ENCODE data around the gene CRYBB1.
"Not testable (repeated sequence)": the region's sequence is repeated elsewhere in the genome, so short reads cannot be mapped to it uniquely, and the experiment has no call there.

CRYBB1 gene

DNA sequence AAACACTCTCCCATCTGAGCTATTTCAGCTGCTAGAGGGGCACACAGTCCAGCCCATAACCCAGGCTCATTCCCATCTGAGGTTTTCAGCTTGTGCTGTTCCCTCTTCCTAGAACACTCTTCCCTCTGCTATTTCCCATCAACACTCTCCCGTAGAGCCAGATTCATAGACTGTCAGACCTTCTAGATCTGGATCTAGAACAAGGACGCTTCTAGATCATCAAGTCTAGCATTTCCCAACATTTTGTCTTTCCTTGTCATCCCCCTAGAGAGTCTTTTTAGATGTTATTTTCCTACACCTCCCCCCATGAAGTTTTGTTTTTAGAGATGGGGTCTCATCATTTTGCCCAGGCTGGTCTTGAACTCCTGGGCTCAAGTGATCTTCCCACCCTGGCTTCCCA lies 17.3 kb upstream of the CRYBB1 start:
- DNase-seq, result no peak

DNA sequence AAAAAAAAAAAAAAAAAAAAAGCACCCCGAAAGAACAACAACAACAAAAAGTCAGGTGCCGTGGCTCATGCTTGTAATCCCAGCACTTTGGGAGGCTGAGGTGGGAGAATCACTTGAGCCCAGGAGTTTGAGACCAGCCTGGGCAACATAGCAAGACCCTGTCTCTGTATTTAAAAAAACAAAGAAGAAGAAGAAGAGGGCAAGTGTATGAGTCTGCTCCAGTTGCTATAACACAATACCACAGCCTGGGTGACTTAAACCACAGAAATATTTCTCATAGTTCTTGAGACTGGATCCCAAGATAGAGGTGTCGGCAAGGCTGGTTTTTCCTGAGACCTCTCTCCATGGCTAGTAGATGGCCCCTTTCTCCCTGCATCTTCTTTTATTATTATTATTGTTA lies 16.4 kb upstream of the CRYBB1 start:
- no peak for DNase-seq

DNA sequence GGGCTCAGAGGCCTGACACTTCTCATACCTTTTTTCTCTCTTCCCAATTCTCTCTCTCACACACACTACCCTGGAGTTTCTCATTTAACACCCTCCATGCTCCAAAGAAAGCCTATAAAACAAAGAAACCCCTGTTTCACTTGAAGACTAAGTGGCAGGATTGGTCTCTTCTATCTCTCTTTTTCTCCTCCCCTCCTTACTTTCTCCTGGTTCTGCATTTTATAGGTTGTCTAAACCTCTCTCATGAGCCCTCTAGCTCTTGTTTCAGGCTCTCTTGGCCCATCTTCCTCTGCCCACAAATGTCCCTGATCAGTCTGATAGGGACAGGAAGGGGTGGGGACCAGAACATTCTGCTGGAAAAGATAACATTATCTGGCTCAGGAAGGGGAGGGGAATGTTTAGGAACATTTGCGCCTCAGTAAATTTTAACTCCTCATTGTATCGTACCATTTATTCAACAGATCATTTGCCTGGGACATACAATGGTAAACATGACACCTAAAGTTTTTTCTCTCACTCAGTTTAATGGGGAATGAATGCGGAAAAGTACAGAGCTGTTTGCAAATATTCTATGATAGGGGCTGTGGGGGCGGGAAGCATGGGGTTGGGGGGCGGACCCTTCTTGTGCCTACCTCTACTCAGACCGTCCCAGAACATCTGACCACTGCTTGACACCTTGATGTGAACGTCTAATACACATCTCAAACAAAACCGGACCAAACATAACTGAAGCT lies 14.8 kb upstream of the CRYBB1 start:
- DNase-seq, result no peak

DNA sequence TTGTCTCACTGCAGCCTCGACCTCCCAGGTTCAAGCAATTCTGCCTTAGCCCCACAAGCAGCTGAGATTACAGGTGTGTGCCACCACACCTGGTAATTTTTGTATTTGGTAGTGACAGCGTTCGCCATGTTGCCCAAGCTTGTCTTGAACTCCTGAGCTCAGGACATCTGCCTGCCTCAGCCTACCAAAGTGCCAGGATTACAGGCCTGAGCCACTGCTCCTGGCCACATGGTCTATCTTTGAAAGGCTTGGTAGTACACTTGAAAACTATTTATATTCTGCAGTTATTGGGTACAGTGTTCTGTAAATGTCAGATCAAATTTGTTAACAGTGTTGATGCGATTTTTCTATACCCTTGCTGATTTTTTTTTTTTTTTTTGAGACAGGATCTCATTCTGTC lies 13.5 kb upstream of the CRYBB1 start:
- DNase-seq, result no peak

DNA sequence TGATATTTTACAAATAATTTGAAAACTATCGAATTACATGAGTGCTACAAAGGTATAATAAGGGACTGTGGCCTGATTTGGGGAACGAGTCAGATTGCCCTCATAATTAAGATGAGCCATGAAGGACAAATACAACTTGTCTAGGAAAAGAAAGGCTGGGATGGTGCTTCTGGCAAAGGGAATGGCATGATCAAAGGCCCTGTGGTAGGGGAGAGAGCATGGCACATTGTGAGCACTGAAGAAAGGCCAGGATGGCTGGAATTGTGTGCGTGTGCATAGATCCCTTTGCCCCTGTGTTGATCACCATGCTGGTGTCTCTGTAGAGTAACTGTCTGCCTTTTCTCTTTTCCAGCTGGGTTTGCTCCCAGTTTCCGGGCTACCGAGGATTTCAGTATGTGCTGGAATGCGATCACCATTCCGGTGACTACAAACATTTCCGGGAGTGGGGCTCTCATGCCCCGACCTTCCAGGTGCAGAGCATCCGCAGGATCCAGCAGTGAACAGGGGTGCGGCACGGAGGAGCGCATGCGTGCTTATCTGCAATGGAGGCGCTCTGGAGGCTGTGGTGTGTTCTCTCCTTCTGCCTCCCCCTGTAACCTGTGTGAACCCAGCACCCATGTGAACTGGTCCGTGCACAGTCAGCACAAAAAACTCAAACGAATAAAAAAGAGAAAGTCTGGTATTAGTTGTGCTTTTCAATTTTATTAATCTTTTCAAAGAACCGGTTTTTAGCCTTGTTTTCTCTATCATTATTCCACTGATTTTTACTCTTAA lies 12.3 kb upstream of the CRYBB1 start:
- DNase-seq, result no peak

DNA sequence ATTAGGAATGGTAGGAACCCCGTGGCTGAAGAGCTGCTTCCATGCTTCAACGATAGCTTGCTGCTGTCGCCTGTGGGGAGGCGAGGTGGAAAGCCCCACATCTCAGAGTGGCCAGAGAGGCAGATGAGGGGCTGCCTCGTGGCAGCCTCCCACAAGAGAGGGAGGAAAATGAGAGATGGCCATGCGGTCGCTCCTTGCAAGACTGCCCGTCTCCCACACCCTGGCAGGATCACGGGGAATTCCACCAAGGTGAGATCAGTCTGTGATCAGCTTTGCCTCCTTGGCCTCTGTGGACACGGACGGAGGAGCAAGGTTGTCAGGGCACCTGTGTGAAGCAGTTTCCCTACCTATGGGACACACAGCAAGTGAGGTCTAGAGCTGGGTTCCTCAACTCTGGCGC lies 7.0 kb upstream of the CRYBB1 start:
- DNase-seq, result no peak

DNA sequence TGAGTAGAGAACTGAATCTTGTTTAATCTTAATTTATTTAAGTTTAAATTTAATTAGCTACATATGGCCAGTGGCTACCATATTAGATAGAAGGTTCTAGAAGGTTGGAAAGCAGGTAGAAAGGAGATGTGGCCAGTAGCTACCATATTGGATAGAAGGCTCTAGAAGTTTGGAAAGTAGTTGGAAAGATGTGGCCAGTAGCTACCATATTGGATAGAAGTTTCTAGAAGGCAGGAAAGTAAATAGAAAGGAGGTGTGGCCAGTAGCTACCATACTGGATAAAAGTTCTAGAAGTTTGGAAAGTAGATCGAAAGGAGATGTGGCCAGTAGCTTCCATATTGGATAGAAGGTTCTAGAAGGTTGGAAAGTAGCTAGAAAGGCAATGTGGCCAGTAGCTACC lies 6.2 kb upstream of the CRYBB1 start:
- DNase-seq, result no peak

DNA sequence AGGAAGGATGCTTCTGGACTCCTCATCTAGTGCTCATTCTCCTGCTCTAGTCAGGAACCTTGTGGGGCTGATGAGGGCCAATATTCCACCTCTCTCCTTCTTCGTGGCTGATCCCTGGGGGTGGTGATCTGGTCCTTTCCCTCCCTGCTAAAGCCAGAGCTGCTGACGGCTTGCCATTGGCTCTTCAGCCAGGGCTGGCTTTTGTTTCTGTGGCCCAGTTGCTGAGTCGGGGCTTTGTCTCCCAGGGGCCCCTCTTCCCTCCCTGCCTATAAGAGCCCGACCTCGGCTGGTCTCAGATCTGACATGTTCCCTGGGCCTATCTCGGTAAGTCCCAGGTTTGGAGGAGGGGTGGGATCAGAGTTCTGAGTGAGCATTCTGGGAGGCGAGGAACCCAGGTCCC lies 3.8 kb upstream of the CRYBB1 start, which contains the start of gene CRYBA4:
Gene CRYBA4 (plus strand): TSS at position 301 of the 400 bp plus-strand sequence. CDS start 634 bp downstream, outside the sequence.
- no peak for DNase-seq

DNA sequence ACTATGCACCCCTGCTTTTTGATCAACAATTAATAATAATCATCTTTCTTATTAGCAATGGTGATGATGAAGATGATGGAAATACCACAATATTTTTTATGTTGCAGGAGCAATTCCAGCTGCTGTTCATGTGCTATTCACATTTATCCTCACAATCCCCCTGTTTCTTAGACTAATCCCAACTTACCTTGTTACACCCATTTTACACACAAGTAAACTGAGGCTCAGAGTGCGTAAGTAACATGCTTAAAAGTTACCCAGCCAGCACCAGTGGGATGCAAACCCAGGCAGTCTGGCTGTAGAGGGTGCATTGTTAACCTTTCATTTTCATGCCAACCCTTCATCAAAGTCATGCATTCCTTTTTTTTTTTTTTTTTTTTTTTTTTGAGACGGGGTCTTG lies 2.4 kb upstream of the CRYBB1 start:
- DNase-seq, result no peak

DNA sequence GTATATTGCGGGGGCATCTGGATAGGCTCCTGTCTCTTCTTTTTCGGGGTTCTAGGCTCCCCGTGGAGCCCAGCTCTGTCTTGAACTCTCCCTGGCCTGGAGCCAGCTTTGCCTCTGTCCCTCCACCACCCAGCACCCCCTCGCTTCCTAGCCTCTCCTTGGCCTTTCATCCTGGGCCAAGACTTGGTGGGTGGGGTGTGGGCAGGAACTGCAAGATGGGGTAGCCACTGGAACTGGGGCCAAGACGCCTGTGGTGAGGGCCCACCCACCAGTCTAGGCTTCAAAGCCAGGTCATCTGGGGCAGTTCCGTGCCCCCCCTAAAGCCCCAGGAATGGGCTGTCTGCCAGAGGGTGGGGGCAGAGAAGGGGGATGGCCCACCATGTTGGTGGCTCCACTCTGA lies 1.7 kb upstream of the CRYBB1 start:
- DNase-seq, result no peak

DNA sequence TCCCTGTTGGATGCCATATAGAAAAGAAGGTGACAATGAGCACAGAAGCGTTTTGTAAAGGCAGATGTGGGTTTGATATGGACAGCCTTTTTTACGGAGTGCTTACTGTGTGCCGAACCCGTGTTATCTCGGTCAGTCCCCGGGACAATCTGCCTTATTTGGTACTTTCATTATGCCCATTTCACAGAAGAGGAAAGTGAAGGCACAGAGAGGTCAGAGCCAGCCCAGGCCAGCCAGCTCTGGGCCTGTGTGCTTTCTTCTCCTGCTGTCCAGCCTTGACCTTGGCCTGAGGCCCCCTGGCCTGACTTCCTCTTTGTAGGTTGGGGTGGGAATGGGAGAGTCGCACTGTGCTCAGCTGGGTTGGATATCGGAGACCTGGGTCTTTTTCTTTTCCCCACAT lies 628 bp upstream of the CRYBB1 start:
- DNase-seq, result no peak

DNA sequence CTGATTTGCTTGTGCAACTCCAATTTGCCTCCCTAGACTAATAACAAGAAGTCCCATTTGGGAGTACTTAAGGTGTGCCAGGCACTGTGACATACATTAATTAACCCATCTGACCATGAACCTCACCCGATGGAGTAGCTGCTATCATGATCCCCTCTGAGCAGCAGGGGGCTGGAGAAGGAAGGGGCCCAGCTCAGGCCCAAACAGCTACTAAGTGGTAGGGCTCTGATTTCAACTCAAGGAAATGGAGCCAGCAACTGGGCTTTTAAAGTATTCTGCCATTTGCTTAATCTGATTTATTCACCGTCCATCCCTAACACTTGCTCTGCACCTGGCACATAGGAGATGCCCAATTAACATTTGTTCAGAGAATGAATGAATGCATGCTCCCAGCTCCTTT lies 1.2 kb downstream of the CRYBB1 start:
- no peak for DNase-seq

DNA sequence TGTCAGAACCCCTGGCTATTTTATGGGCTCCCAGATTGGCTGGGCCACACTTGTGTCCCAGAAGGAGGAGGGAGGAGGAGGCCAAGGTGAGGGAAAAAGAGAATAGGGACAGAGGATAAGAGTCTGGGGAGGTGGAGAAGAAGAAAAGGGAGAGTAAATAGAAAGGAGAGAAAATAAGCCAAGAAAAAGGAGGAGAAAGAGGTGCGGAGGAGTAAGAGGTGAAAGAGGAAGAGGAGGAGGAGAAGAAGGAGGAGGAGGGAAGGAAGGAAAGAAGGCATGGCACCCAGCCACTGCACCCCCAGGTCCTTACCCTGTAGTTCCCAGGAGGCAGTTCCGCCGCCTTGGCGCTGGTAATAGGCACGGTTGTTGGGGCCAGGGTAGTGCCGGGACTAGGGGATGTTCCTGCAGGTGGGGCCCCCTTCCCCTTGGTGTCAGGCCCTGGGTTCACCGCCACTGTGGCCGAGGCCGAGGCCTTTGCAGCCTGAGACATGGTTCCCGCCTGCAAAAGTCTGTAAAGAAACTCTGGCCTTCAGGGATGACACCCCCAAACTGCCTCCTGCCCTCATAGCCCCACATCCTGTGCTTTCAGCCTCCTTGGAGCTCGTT lies 1.9 kb downstream of the CRYBB1 start:
- DNase-seq, result no peak

DNA sequence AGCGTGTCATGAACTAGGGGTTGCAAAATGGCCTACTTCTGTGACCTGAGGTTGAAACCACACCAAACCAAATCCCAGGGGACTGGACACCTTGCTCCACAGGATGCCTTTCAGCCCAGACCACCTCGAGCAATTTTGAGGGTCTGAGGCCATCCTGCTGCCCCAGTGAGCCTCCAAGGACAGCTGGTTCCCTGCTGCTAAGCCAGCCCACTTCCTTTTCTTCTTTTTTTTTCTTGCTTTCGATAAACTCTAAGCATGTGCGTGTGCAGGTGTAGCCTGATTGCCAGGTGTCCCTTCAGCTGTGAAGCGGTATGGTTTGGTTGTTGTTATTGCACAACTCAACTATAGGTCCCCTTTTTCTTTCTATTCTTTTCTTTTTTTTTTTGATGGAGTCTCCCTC lies 2.7 kb downstream of the CRYBB1 start:
- DNase-seq, result no peak

DNA sequence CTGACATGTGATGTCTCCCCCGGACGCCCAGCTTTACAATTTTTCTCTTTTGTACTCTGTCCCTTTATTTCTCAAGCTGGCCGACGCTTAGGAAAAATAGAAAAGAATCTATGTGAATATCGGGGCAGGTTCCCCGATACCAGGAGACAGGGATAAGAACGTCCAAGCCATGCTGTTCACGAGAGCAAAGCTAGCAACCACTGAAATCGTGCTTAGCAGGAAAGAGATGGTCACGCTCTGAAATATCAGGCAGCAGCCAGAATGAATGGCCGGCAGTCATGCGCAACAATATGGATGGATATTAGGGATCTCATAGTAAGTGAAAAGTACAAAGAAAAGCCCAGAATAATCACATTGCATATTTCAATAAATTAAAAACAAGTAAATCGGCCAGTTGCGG lies 3.5 kb downstream of the CRYBB1 start:
- DNase-seq, result no peak

DNA sequence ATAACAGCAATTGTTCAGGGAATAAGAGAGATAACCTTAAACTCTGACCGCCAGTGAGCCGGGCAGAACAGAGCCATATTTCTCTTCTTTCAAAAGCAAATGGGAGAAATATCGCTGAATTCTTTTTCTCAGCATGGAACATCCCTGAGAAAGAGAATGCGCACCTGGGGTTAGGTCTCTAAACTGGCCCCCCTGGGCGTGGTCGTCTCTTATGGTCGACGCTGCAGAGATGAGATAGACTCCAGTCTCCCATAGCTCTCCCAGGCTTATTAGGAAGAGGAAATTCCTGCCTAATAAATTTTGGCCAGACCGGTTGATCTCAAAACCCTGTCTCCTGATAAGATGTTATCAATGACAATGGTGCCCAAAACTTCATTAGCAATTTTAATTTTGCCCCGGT lies 4.1 kb downstream of the CRYBB1 start:
- not testable (repeated sequence) for DNase-seq

DNA sequence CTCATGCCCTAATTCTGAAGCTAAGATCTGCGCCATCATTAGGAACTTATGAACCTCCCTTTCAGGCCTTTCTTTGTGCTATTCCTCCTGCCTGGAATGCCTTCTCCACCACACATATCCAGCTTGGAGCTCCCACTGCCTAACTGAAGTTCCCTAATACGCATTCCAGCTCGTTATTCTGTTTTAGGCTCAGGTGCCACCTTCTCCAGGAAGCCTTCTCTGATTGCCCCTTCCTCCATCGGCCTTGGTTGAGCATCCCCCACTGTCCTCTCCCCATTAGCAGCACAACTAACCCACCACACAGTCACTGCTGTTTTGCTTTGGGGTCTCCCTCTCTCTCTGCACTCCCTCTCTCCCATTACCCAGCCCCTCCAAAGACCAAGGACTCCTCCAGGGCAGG lies 5.2 kb downstream of the CRYBB1 start:
- DNase-seq, result no peak

DNA sequence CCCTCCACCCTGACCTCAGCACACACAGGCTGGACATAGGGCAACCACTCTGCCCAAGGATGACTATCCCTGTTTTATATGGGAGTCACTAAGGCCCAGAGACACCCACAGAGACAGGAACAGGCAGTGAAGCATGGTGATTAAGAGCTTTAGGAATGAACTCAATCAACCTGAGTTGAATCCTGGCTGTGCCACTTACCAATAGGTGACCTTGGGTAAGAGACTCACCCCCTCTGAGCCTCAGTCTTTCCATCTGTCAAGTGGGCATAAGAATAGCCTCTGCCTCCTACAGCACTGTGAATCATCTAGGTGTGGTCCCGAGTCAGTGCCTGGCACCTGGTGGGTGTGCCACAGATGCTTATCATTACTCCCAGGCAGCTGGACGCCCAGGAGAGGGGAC lies 6.8 kb downstream of the CRYBB1 start:
- no peak for DNase-seq

DNA sequence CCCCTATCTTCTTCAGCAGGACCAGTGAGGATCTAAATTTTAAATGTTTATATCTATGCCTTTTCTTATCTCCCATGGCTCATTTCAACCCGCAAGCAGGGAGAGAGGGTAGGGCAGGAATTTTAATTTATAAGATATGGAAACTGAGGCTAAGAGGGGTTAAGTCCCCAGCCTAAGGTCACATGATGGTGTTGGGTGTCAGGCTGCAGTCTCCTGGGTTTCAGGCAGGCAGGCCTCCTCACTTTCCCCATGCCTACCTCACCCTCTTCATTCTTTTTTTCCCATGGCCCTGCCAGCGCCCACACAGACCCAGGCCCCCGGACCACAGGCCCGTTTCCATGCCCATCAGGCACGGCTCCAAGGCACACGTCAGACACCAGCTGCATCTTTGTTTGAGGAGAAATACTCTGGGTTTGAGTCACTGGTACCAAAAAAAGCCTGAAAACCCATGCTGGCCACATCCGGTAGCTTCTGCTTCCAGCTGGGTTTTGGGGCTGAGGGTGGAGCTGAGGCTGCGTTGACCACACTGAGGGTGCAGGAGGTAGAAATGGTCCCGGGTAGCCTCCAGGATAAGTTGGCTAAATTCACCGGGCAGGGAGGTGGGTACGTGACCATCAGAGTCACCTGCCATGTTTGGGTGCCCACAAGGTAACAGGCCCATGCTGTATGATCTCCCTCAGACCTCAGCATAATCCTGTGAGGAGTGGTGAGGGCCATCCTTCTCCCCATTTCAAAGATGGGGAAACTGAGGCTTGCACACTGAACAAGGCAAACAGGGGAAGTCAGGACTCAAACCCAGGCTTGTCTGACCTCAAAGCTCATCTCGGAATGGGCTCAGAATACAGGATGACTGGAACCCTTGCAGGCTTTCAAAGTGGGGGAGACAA lies 7.5 kb downstream of the CRYBB1 start:
- no peak for DNase-seq

DNA sequence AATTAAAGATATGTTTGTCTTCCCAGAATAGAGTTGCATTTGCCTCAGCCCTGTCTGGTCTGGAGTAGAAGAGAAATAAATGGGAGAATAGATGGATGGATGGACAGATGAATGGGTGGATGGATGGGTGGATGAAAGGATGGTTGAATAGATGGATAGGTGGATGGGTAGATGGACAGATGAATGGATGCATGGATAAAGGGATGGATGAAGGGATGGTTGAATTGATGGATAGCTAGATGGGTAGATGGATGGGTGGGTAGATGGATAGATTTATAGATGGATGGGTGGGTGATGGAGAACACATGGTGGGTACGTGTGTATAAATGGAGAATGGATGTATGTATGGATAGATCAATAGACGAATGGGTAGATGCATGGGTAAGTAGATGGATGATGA lies 8.5 kb downstream of the CRYBB1 start:
- DNase-seq, result no peak

DNA sequence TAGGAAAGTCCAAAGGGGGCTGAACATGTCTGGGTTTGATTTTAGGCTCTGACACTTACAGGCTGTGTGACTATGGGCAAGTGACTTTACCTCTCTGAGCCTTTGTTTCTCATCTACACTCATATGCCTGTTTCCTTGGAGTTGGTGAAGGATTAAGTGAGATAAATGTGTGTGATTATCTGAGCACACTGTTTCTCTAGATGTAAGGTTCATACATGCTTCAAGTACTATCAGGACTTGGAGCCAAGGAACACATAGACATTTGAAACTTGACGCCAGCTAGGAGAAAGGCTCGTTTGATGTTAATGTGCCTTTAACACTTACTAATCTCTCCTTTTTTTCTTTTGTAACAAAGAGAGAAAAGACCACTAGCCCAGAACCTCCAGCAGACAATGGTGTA lies 9.7 kb downstream of the CRYBB1 start:
- DNase-seq, result no peak

DNA sequence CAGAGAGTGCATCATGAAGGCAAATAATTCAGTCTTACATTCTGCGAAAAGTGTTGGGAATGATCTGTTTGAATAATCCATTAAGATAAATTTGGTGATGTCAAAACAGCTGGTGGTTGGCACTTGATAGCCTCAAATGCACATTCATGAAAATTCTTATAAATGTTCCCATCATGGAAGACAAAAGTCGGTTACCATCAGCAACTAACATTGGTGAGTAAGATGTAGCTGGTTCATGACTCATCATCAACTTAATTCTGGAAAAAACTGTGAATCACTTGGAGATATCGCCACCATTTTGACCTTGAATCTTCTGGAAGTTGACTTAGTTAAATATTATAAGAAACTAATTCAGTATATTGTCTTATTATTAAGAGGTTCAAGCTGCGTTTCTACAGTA lies 11.2 kb downstream of the CRYBB1 start:
- no peak for DNase-seq

DNA sequence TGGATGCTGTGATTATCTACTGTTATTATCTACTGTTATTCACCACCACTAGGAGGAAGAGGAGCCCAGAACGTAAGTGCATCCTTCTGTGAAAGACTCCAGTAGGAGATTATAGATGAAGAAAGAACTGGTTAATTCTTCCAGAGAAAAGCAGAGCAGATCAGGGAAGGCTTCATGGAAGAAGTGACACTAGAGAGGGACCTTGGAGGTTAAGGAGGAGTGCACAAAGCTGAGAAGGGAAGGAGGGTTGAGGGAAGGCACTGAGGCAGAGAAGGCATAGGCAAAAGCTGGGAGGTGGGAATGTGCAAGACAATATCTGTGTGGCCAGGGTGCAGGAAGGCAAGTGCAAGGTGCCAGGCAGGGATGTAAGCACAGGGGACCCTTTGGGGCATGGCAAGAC lies 13.5 kb downstream of the CRYBB1 start:
- no peak for DNase-seq
